ENCODE data around the gene CTNNA2. TPM values are rescaled to one million over a fixed set of nuclear protein-coding genes. Genes with fewer than 3 reads are reported as not detected.

The CTNNA2 gene
- polyA plus RNA-seq, 1 of the 3 experiments (the other 2 are of a cell fraction): 0.30 TPM

DNA sequence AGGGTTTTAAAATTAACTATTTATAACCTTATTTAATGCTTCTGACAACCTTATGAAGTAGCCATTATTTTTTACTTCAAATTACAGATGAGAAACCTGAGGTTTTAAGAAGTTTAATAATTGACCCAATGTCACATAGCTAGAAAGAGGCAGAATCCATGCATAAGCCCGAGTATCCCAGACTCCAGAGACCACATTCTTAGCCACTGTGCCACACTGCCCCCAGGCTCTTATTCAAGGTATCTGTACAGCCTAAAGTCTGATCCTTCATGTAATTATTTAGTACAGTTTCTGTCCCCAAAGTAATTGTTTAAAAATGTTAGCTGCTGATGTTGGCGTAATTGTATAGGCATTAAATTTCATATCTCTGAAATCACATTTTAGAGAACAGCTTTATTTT is 916.4 kb downstream of the CTNNA2 start:
- Histone ChIP-seq H4K20me1 (ENCODE audit: insufficient read depth) (no peaks in the 10 kb centered on the region), H3K36me3 (replicated peaks in 1 of 2; ENCODE audit: control insufficient read depth in 1 of 2, insufficient read depth in 2 of 2, low read length in 1 of 2) (no peaks in the 10 kb centered on the region), H3K9ac (no peak overlapping the region), H3K9me2 (no peaks in the 10 kb centered on the region), H2AFZ (ENCODE audit: low read depth) (no peak overlapping the region), H3K4me2 (no peak overlapping the region), H3K4me1 (ENCODE audit: control insufficient read depth in 1 of 2, insufficient read depth in 2 of 2, low read depth in 1 of 2, low read length in 1 of 2) (no peaks in the 10 kb centered on the region; a peak in 1 of 4 replicates), H3K9me3 (no peaks in the 10 kb centered on the region), H3K4me3 (ENCODE audit: low read depth in 2 of 2, low read length in 1 of 2) (no peak overlapping the region), H3K27ac (ENCODE audit: low read depth in 2 of 2, low read length in 1 of 2) (no peak overlapping the region), H3F3A (replicated peaks; ENCODE audit: insufficient read depth) (no peaks in the 10 kb centered on the region), H3K79me2 (ENCODE audit: insufficient read depth) (no peaks in the 10 kb centered on the region), H3K27me3 (ENCODE audit: insufficient read depth) (no peaks in the 10 kb centered on the region)
- 40% methylated on average over 2 of the region's 2 CpGs for WGBS (ENCODE audit: low lambda C conversion rate)
- ChIA-PET POLR2A (no interaction called here), CTCF (interaction anchor here (0.9 kb wide), 1 partner anchor 35 kb away, joined by 3 read pairs; no protein-coding TSS in a partner anchor)
- DNase-seq: no peak
- TF ChIP-seq GATA2 (CRISPR knock-in tag; IDR thresholded peaks at IDR 0.05) (no peak), SMC3 (IDR thresholded peaks at IDR 0.05; ENCODE audit: low read depth, low read length) (0 out of 2 replicates have a peak, but pooled peaks have one; percentile 12), YY1 (IDR thresholded peaks at IDR 0.05; ENCODE audit: low read depth) (no peak), FOXM1 (IDR thresholded peaks at IDR 0.05; ENCODE audit: low read depth) (no peak), NFIC (IDR thresholded peaks at IDR 0.05; ENCODE audit: borderline replicate concordance) (no peak), NRF1 (IDR thresholded peaks at IDR 0.05; ENCODE audit: low read depth, low read length) (no peak), GABPA (IDR thresholded peaks at IDR 0.05; ENCODE audit: low read depth) (no peak), MXI1 (IDR thresholded peaks at IDR 0.05; ENCODE audit: low read depth, low read length) (no peak), FOXJ3 (CRISPR knock-in tag; IDR thresholded peaks at IDR 0.05) (no peak), MEF2A (IDR thresholded peaks at IDR 0.05; ENCODE audit: borderline replicate concordance, low read depth) (no peak), RAD21 (IDR thresholded peaks at IDR 0.05; ENCODE audit: low read length) (peak; percentile 39)
- TF ChIP-seq, protein P1, sequence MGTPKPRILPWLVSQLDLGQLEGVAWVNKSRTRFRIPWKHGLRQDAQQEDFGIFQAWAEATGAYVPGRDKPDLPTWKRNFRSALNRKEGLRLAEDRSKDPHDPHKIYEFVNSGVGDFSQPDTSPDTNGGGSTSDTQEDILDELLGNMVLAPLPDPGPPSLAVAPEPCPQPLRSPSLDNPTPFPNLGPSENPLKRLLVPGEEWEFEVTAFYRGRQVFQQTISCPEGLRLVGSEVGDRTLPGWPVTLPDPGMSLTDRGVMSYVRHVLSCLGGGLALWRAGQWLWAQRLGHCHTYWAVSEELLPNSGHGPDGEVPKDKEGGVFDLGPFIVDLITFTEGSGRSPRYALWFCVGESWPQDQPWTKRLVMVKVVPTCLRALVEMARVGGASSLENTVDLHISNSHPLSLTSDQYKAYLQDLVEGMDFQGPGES (IDR thresholded peaks at IDR 0.05; ENCODE audit: low read depth, low read length): no peak

DNA sequence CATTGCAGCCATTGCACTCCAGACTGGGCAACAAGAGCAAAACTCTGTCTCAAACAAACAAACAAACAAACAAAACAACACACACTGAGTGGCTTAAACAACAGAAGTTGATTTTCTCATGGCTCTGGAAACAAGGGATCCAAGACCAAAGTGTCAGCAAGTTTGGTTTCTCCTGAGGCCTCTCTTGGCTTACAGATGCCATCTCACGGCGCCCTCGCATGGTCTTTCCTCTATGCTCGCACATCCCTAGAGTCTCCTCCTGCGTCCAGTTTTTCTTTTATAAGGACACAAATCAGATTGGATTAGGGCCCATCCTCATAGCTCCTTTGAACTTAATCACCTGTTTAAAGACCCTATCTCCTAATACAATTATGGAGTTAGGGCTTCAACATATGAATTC is 925.1 kb downstream of the CTNNA2 start:
- H4K20me1 ChIP-seq (ENCODE audit: insufficient read depth): no peaks in the 10 kb centered on the region
- no peak for DNase-seq
- no peak overlapping the region for H2AFZ ChIP-seq (ENCODE audit: low read depth)
- TF ChIP-seq NFIC (IDR thresholded peaks at IDR 0.05; ENCODE audit: borderline replicate concordance) (no peak), YY1 (IDR thresholded peaks at IDR 0.05; ENCODE audit: low read depth) (no peak), MEF2A (IDR thresholded peaks at IDR 0.05; ENCODE audit: borderline replicate concordance, low read depth) (no peak), EZH2phosphoT487 (IDR thresholded peaks at IDR 0.05; ENCODE audit: borderline replicate concordance, low read depth) (no peak), FOSL2 (IDR thresholded peaks at IDR 0.05; ENCODE audit: borderline replicate concordance, low read depth) (no peak), GATA2 (CRISPR knock-in tag; IDR thresholded peaks at IDR 0.05) (no peak), REST (IDR thresholded peaks at IDR 0.05; ENCODE audit: low read depth, low read length) (no peak)
- H3K79me2 ChIP-seq (ENCODE audit: insufficient read depth): no peaks in the 10 kb centered on the region
- no peak overlapping the region for H3K4me2 ChIP-seq
- no peaks in the 10 kb centered on the region for H3K27me3 ChIP-seq (ENCODE audit: insufficient read depth)
- no peak overlapping the region for H3K9ac ChIP-seq
- 87% methylated on average over 5 of the region's 5 CpGs for WGBS (ENCODE audit: low lambda C conversion rate)
- no peaks in the 10 kb centered on the region for H3F3A ChIP-seq (replicated peaks; ENCODE audit: insufficient read depth)
- H3K9me2 ChIP-seq: no peaks in the 10 kb centered on the region
- no peaks in the 10 kb centered on the region for H3K9me3 ChIP-seq
- H3K27ac ChIP-seq (ENCODE audit: low read depth in 2 of 2, low read length in 1 of 2): no peak overlapping the region
- CTCF ChIA-PET: interaction anchor here (0.9 kb wide), 1 partner anchor 112 kb away, joined by 3 read pairs; no protein-coding TSS in a partner anchor
- H3K36me3 ChIP-seq (replicated peaks in 1 of 2; ENCODE audit: control insufficient read depth in 1 of 2, insufficient read depth in 2 of 2, low read length in 1 of 2): no peaks in the 10 kb centered on the region
- POLR2A ChIA-PET: no interaction called here
- H3K4me3 ChIP-seq (ENCODE audit: low read depth in 2 of 2, low read length in 1 of 2): no peak overlapping the region
- no peaks in the 10 kb centered on the region; a peak in 1 of 4 replicates for H3K4me1 ChIP-seq (ENCODE audit: control insufficient read depth in 1 of 2, insufficient read depth in 2 of 2, low read depth in 1 of 2, low read length in 1 of 2)

Data from SK-N-SH (cell line).